Suppressor macrophage (primary cell): ENCODE results near the gene WASHC2A.
"Not testable (repeated sequence)": the region's sequence is repeated elsewhere in the genome, so short reads cannot be mapped to it uniquely, and the experiment has no call there.

Source experiments
- DNase-seq, 4 experiments: peaks; one replicate each; pipeline ENCODE4 v3.0.0-alpha.2; 2020 to 2022

WASHC2A gene

DNA sequence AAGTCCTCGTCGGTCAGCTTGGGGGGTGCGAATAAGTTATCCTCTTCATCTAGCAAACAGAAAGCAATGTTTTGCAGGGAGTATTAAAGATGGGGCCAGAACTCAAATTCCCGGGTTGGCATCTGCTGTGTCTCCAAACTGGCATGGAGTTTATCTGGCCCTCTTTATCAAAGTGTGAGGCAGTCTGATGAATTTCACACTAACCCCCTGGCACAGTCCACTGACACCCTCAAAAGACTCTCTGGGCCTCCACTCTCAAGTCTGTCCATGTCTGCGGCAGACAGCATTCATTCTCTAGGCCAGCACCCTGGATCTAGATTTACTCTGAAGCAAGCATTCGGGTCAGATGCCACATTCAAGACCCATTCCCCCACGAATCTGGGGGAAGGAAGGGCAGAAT is 6.2 kb upstream of the WASHC2A start:
- not testable (repeated sequence) for DNase-seq

DNA sequence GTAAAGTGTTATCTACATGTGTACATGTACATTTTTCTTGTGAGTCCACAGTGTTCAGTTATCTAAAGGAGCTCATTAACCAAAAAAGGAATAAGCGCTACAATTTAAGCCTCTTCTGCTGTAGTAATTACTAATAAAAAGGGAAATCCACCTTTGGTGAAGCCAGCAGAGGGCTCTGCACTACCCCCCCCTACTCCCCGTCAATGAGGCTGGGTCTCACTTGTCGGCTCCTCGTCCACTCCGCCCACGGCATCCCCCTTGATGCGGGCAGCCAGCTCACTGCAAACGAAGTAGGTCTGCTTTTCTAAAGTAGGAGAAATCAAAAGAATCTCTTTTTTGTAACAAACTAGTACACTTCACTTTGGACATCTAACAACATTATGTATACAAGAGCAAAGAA is 4.7 kb upstream of the WASHC2A start:
- peak in 1 of 4 experiments; percentile 3 for DNase-seq

DNA sequence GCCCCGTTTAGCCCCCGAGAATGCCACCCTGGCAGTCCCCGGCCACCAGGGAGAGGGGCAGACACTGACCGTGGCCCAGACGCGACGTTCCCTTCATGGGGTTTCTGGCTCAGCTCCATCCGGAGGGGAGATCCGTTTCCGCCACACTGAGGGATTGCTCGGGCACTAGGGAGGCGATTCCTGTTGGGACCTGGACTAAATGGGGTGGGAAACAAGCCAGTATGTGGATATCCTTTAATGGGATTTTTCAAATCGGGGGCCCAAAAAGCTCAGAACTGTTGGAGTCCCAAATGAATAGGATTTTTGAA is 552 bp downstream of the WASHC2A start:
- not testable (repeated sequence) for DNase-seq

DNA sequence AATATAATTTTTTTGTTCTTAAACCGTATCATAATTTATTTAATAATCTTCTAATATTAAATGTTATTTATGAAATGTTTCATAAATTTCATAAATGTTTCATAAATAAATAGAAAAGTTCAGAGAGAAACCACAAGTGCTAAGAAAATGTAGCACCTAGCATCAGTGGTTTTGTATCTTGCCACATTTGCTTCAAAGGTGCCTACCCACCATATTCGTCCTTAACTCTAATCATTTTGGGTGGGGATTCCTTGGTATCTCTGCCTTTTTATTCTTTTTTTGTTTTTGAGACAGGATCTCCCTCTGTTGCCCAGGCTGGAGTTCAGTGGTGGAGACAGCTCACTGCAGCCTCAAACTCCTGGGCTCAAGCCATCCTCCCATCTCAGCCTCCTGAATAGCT is 7.4 kb downstream of the WASHC2A start:
- not testable (repeated sequence) for DNase-seq

DNA sequence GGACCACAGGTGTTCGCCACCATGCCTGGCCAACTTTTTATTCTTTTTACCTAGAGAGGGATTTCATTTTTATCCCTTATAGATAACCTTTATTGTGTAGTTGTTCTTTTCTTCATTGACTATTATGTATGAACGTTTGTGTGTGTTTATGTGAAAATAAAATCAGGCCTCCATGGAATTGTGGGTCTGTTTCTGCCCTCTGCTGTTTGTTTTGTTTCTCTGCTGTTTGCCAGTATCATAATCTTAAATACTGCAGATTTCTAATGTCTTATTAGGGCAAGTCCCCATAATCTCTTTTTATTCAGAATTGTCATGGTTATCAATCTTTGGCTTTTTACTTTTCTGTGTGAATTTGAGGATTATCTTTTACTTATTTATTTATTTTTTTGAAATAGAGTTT is 7.8 kb downstream of the WASHC2A start:
- peak in 2 of 4 experiments; percentile 2 to 7 for DNase-seq

DNA sequence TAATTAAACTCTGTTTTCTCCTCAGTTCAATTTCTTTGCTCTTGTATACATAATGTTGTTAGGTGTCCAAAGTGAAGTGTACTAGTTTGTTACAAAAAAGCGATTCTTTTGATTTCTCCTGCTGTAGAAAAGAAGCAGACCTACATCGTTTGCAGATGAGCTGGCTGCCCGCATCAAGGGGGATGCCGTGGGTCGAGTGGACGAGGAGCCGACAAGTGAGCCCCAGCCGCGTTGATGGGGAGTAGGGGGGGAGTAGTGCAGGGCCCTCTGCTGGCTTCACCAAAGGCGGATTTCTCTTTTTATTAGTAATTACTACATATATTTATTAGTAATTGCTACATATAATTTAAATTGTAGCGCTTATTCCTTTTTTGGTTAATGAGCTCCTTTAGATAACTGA is 23.6 kb downstream of the WASHC2A start:
- not testable (repeated sequence) for DNase-seq

DNA sequence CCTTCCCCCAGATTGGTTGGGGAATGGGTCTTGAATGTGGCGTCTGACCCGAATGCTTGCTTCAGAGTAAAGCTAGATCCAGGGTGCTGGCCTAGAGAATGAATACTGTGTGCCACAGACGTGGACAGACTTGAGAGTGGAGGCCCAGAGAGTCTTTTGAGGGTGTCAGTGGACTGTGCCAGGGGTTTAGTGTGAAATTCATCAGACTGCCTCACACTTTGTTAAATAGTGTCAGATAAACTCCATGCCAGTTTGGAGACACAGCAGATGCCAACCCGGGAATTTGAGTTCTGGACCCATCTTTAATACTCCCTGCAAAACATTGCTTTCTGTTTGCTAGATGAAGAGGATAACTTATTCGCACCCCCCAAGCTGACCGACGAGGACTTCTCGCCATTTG is 25.2 kb downstream of the WASHC2A start:
- not testable (repeated sequence) for DNase-seq

DNA sequence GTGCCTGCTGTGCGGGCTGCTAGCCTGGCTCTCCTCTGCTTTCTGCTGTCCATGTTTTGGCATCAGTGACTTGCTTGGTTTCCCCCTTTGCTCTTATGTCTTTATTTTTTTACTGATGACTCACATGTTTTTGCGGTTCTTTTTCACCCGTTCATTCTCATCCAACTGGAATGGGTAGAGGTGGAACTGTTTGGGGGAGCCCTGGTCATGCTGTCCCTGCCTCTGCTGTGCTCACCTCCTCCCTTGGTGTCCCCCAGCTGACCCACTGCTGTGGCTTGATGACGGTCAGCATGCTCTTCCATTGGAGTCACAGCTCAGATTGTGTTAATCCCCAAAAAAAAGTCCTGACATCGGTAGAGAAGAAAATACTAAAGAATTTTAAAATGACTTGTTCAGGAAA is 26.9 kb downstream of the WASHC2A start:
- DNase-seq: not testable (repeated sequence)

DNA sequence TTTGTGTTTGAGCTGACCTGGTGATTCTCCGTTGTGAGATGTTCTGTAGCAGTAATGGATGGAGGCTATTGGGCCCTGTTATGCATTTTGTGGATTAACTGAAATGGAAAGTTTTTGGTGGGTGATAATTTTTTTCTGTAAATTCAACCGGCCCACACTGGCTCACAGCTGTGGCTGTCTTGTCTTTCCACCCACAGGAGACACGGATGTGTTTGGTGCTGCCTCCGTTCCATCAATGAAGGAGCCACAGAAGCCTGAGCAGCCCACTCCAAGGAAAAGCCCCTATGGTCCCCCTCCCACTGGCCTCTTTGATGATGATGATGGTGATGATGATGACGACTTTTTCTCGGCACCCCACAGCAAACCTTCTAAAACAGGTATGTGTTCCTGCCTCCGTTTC is 27.6 kb downstream of the WASHC2A start:
- not testable (repeated sequence) for DNase-seq

DNA sequence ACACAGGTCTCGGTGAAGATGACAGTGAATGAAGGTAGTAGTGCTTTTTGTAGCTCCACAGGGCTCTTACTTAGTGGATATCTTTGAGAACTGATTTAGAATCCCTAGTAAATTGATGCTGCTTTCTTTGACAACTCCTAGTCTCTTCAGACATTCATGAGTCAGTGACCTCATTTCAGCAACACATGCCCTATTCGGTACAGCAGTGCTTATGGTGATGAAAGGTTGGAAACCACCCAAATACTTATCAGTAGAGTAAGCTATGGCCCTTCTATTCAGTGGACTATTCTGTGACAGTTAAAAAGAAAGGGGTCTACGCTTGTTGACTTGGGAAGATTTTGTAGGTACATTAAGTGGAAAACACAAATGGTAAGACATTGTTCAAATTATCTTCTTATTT is 29.0 kb downstream of the WASHC2A start:
- DNase-seq: not testable (repeated sequence)

DNA sequence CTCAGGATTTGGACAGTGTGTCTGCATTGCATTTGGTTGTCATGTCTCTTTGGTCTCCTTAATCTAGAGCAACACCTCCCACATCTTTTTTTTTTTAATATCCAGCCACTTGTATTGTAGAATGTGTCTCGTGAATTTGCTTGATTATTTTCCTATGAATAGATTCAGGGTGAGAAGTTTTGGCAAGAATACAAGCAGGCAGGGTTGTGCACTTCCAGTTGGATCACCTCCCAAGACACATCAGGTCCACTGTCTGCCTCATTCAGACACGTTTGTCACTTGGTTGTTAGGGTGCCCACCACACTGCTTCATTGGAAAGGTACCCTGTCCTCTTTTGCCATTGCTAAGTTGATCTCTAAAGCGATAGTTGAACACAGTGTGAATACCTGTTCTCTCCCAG is 30.9 kb downstream of the WASHC2A start:
- DNase-seq: not testable (repeated sequence)

DNA sequence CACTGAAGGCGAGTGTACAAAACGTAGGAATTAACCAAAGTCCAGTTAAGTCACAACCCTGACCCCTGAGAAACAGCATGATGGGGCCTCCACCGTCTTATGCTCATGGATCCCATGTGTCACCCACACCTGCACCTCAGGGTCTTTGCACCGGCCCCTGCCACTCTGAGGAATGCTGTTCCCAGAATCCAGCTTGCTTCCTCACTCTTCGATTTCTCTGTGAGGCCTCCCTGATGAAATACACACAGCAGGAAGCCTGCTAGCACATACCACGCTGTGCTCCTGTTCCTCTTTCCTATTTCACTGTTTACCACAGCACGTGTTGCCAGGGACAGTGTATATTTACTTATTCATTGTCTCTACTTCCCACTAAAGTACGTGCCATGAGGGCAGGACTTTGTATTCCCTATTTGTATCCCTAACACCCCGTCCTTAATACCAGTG is 33.4 kb downstream of the WASHC2A start:
- DNase-seq: peak; percentile 7 to 55 (median 32)

DNA sequence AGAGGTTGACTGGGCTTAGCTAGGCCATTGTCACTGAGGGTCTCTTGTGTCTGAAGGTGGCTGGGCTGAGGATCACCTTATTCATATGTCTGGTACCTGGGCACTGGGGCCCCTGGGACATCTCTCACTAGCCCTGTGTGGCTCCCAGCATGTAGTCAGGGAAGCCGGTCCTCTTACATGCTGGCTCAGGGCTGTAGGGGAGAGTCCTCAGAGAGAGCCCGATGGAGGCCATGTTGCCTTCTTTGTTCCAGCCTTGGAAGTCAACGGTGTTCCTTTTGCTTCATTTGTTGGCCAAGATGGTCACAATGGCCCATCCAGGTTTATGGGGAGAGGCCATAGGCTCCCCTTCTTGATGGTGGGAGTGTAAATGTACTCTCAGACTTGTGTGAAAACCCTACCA is 34.0 kb downstream of the WASHC2A start:
- not testable (repeated sequence) for DNase-seq

DNA sequence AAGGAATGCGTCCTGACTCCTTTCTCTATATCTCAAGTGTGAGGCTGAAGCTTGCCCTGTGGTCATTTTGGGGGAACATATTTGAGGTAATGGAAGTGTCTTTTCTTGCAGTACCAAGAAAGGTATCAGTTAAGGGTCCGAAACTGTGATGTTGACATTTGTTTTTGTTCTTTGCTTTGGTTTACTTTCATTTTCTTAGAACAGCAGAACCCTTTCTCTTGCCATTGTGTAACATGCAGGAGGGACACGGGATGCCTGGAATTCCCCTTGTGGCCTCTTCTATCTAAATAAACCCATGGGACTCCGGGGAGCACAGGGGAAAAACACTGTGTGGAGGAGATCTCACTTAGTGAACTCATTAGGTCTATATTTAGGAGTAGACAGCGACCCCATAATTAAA is 34.5 kb downstream of the WASHC2A start:
- not testable (repeated sequence) for DNase-seq

DNA sequence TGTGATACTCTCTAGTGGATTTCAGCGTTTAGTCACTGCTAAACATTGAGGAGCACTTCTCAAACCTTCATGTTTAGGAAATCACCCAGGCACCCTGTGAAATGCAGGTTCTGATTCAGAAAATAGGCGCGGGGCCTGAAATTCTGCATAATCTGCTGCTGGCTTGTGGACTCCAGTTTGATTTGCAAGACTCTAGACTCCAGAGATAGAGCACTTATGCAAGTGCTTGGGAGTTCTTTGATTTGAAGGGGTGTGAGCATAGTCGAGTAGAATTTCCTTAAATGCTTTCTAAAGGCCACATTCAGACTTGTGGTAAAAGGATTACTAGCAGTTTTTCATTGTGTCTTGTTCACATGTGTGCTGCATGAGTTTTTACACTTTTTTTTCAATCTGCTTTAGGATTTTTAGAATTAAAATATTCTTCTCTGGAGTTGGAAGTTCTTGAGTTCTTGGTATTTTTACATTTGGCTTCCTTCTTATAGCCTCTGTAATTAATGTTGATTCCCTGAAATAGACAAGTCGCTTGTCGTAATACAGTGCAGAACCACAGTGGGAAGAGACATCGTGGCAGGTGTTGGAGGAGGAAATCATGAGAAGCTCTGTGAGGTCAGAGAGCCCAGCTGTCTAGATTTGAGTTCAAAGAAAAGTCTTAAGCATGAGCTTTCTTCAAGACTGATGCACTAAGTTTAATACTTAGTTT is 41.4 kb downstream of the WASHC2A start:
- not testable (repeated sequence) for DNase-seq

DNA sequence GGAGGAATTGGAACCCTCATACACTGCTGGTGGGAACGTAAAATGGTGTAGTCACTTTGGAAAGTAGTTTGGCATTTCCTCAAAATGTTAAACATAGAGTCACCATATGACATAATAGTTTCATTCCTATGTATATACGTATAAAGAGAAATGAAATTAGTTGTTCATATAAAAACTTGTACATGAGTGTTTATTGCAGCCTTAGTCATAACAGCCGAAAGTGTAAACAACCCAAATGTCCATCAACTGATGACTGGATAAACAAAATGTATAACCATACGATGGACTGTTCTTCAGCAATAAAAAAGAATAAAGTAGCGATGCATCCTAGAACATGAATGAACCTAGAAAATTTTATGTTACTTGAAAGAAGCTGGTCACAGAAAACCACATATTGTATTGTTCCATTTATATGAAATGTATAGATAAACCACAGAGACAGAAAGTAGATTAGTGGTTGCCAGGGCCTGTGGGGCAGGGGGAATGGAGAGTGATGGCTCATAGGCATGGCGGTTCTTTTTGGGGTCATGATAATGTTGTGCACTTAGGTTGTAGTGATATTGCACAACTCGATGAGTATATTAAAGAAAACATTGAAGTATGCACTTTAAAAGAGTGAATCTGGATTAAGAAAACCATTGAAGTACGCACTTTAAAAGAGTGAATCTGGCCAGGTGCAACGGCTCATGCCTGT is 44.8 kb downstream of the WASHC2A start:
- not testable (repeated sequence) for DNase-seq

DNA sequence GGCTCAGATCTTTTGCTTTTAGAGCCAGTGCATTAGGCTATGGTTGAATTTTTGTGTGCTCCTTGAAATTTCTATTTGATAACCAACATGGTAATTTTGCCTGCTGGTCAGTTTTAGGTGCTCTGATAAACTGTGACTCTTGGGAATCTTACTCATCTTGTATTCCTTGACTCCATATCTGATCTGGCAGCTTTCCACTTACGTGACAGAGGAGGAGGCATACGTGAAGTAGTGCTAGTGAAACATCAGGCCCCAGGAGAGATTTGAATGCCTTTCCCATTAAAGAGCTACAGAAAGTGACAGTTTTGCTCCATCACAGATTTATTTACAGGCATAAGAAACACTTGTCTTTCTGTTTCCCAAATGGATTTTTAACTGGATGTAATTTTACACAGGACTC is 59.0 kb downstream of the WASHC2A start:
- not testable (repeated sequence) for DNase-seq

DNA sequence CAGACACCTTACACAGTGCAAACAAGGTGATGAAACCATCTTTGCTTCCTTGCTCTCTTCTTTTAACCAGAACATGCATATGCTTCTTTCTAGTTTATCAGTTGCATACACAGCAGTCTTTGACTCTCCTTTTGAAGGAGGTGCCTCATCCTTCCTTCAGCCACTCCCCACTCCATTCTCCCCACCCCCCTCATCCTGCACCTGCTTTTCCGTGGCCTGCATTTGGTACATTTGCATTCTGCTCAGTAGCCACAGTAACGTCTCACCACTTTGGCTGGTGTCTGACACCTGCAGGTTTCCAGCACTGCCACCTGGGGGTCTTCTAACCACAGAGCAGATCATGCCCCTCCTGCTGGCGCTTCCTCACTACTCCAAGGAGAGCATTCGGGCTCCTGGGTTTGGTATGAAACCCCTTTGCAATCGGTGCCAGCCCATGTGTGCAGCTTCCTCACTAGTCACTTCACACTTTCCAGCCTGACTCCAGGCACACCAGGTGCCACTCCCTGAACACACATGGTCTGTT is 60.1 kb downstream of the WASHC2A start:
- not testable (repeated sequence) for DNase-seq

DNA sequence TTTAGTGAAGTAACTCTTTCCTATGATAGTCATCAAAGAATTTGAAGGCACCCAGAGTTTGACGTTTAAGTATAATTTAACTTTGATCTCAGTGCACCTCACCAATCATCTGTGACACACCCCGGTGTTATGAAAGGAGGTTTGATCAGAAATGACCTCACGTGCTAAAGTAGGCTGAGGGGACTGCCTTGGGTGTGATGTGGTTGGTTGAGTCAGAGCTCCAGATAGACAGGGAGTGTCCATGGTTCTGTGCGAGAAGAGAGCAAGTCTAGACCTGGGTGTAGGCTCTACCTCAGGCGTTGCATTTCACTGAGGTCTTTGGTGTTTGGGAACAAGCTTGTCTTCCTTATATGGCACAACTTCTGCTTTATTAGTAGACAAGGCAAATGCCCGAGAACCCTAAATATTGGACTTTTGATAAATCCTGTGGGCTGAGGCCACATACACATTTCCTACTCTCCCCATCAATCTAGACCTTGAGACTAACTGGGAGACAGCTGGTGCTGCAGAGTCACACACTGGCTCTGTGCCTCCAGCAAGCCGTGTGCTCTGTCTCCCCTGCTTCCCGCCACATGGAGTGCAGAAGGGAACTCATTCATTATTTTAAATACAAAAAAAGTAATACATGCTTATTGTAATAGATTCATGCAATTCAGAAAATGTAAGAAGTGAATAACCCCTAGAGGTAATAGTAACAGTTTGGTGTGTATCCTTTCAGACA is 63.7 kb downstream of the WASHC2A start:
- not testable (repeated sequence) for DNase-seq

DNA sequence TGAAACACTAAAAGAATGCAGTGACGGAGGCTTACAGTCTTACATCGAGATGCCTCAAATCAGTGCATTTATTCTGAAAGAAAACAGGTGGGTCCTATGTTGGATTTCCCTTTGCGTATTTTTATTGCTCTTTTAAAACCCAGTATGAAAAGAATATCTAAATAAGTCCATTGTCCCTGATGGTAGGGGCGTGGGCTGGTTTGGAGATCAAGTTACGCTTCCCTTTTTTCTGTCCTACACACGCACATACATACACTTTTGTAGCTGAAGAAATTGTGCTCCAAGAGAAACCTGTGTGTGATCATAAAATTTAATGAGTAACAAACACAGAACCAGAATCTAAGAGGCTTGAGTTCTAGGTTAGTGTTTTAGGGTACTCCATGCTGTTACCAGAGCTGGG is 64.6 kb downstream of the WASHC2A start:
- DNase-seq: not testable (repeated sequence)

DNA sequence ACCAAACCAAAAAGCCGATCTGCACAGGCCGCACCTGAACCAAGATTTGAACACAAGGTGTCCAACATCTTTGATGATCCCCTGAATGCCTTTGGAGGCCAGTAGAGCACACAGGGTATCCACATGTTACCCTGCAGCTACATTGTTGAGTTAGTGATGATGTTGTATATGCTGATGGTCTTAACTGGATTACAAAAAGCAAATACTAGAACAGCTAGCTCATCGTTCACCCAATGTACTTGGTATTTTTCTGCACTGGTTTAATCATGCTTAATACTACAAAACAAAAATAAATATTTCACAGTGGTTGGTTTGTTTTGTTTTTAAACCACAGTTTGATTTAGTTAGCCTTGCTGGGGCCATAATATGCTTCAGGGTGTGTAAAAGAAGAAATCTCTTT is 65.1 kb downstream of the WASHC2A start:
- not testable (repeated sequence) for DNase-seq

DNA sequence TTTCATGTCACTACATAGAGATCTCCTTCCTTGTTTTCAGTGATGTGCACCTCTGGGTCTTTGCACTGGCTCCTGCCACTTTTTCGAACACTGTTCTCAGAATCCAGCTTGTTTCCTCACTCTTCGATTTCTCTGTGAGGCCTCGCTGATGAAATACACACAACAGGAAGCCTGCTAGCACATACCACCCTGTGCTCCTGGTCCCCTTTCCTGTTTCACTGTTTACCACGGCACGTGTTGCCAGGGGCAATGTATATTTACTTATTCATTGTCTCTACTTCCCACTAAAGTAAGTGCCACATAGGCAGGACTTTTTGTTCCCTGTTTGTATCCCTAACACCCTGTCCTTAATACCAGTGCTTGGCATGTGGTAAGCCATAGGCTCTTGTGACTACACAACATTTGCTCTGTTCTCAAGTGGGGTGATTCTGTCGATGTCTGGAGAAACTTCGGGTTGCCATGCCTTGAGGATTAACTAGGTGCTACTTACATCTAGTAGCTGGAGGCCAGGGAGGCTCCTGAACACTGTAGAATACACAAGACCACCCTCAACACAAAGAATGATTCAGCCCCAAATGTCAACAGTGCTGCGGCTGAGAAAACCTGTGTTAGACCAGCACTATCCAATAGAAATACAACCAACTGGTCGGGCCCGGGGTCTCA is 75.9 kb downstream of the WASHC2A start:
- peak; percentile 19 to 56 (median 42) for DNase-seq

DNA sequence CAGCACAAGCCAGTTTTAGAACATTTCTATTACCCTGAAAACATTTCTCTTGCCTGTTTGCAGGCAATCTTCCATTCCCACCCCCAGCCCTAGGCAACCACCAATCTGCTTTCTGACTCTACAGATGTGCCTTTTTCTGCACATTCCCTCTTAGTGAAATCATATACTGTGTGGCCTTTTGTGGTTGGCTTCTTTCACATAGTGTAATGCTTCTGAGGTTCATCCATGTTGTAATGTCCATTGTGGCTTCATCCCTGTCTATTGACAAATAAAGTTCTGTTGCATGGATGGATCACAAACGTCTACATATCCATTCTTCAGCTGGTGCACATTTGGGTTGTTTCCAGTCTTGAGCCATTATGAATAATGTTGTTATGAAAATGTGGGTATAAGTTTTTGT is 77.8 kb downstream of the WASHC2A start:
- not testable (repeated sequence) for DNase-seq
